Esophagus muscularis mucosa (tissue), 4 donors: ENCODE measurements around the gene DIAPH1. TPM values are rescaled to one million over a fixed set of nuclear protein-coding genes. Genes with fewer than 3 reads are reported as not detected.

Experiments used
- DNase-seq: peaks from one replicate; pipeline ENCODE4 v3.0.0-alpha.2; 2017; ENCODE audit errors: extremely low spot score
- H3K27ac ChIP-seq, 4 donors: fragments of 200-600 bp; sonication (generic); replicated peaks in 1 of 4; 1 replicate in 3 of 4; 2 replicates in 1 of 4; pipeline ENCODE4 v1.5.1; 2016 to 2019; ENCODE audit warnings: mild to moderate bottlenecking in 1 of 4
- H3K27me3 ChIP-seq, 4 donors: fragments of 200-600 bp; sonication (generic); one replicate each; pipeline versions ENCODE4 v1.5.1 to v1.6.0; 2016 to 2019
- H3K36me3 ChIP-seq, 4 donors: fragments of 200-600 bp; sonication (generic); one replicate each; pipeline ENCODE4 v1.5.1; 2016 to 2019
- H3K4me1 ChIP-seq, 4 donors: fragments of 200-600 bp; sonication (generic); one replicate each; pipeline ENCODE4 v1.5.1; 2016 to 2019
- H3K4me3 ChIP-seq, 4 donors: fragments of 200-600 bp; sonication (generic); 1 replicate in 2 of 4; 2 replicates in 2 of 4; pipeline ENCODE4 v1.5.1; 2016 to 2019; ENCODE audit warnings: mild to moderate bottlenecking in 4 of 4, moderate library complexity in 1 of 4
- H3K9me3 ChIP-seq, 4 donors: fragments of 200-600 bp; sonication (generic); 1 replicate in 3 of 4; 2 replicates in 1 of 4; pipeline ENCODE4 v1.5.1; 2016 to 2019
- EP300 ChIP-seq: sonication (generic); formaldehyde crosslinking; IDR thresholded peaks from one replicate; pipeline ENCODE4 v1.6.1; 2017; ENCODE audit warnings: antibody characterized with exemption
- POLR2A ChIP-seq: fragments of 450-650 bp; IDR thresholded peaks from one replicate; pipeline ENCODE4 v1.6.1; 2017; ENCODE audit warnings: antibody characterized with exemption, moderate library complexity, mild to moderate bottlenecking, low read depth
- POLR2AphosphoS5 ChIP-seq, 2 donors: sonication (generic); formaldehyde crosslinking; IDR thresholded peaks; one replicate each; pipeline ENCODE4 v1.6.1; 2017; ENCODE audit warnings: antibody characterized with exemption in 2 of 2
- WGBS: methylation state at CpG from one replicate; pipeline ENCODE4 v1.1.5; 2018; 5-methylcytosine and 5-hydroxymethylcytosine counted together
- intact Hi-C: fragments of 100-400 bp; cut with DNase I; formaldehyde crosslinking; loops from one replicate; pipeline ENCODE4 v1.15.1; 2023
- total RNA-seq, 4 donors: library from RNA; depleted of rRNA; stranded (reverse); fragments of >200 nt; gene quantifications; one replicate each; pipeline versions ENCODE4 v1.1.0 to v1.2.1, GENCODE V29; 2016
- TF ChIP-seq, protein P1 (sequence below), 3 experiments: fragments of 200-600 bp in 2 of 3; fragments of 450-650 bp in 1 of 3; sonication (generic) in 2 of 3; IDR thresholded peaks; one replicate each; pipeline ENCODE4 v1.5.1; 2017 to 2019; ENCODE audit warnings: antibody characterized with exemption in 3 of 3, mild to moderate bottlenecking in 2 of 3, moderate library complexity in 1 of 3

DIAPH1 gene
- total RNA-seq, 4 donors from 2014 or later = 34.1 to 53.0 (median 45.9) TPM

DNA sequence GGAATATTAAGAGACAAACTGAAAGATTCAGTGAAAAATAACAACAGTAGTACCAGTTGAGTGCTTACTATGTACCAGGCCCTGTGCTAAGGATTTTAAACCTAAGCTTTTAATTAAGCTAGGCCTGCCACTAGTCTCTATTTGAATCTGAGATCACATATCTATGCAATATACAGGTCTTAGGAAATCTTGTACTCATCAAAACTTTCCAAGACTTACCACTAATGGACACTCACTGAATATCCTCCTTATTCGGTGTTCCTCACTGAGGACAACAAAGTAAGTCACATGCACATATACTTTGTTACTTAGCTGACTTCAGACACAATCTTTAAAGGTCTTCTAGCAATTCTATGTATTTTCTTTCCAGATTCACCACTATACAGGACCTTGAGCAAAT, 32.6 kb downstream of the DIAPH1 start:
- no peak for DNase-seq
- no peaks in the 10 kb centered on the region for H3K4me1 ChIP-seq
- H3K27me3 ChIP-seq = no peaks in the 10 kb centered on the region
- no peaks in the 10 kb centered on the region for H3K9me3 ChIP-seq
- no peak for TF ChIP-seq POLR2AphosphoS5 (IDR thresholded peaks at IDR 0.05)
- no peak overlapping the region for H3K27ac ChIP-seq
- WGBS = 96% methylated on average over 1 of the region's 1 CpG
- intact Hi-C loops = no loop called here
- peaks cover 32 to 63% (median 55%) of the 10 kb centered on the region in 4 donors for H3K36me3 ChIP-seq
- no peak overlapping the region for H3K4me3 ChIP-seq

DNA sequence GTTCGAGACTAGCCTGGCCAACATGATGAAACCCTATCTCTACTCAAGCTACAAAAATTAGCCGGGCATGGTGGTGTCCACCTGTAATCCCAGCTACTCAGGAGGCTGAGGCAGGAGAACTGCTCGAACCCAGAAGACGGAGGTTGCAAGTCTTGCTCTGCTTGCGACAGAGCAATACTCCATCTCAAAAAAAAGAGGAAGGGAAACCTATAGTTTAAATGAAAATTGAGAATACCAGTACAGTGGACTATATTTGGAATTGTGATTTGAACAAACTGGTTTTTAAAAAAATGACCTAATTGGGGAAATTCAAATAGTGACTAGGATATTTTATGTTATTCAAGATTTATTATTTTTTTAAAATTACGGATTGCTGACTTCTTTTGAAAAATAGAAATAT, 33.2 kb downstream of the DIAPH1 start:
- Histone ChIP-seq H3K9me3 (no peaks in the 10 kb centered on the region), H3K36me3 (peaks cover 35 to 70% (median 62%) of the 10 kb centered on the region in 4 donors), H3K27ac (no peak overlapping the region), H3K4me3 (no peak overlapping the region), H3K4me1 (no peaks in the 10 kb centered on the region), H3K27me3 (no peaks in the 10 kb centered on the region)
- intact Hi-C loops = no loop called here
- WGBS = 92% methylated on average over 6 of the region's 6 CpGs
- no peak for TF ChIP-seq POLR2AphosphoS5 (IDR thresholded peaks at IDR 0.05)
- no peak for TF ChIP-seq POLR2A
- TF ChIP-seq, protein P1, sequence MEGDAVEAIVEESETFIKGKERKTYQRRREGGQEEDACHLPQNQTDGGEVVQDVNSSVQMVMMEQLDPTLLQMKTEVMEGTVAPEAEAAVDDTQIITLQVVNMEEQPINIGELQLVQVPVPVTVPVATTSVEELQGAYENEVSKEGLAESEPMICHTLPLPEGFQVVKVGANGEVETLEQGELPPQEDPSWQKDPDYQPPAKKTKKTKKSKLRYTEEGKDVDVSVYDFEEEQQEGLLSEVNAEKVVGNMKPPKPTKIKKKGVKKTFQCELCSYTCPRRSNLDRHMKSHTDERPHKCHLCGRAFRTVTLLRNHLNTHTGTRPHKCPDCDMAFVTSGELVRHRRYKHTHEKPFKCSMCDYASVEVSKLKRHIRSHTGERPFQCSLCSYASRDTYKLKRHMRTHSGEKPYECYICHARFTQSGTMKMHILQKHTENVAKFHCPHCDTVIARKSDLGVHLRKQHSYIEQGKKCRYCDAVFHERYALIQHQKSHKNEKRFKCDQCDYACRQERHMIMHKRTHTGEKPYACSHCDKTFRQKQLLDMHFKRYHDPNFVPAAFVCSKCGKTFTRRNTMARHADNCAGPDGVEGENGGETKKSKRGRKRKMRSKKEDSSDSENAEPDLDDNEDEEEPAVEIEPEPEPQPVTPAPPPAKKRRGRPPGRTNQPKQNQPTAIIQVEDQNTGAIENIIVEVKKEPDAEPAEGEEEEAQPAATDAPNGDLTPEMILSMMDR (IDR thresholded peaks at IDR 0.05) = no peak
- TF ChIP-seq EP300 = no peak
- no peak for DNase-seq

DNA sequence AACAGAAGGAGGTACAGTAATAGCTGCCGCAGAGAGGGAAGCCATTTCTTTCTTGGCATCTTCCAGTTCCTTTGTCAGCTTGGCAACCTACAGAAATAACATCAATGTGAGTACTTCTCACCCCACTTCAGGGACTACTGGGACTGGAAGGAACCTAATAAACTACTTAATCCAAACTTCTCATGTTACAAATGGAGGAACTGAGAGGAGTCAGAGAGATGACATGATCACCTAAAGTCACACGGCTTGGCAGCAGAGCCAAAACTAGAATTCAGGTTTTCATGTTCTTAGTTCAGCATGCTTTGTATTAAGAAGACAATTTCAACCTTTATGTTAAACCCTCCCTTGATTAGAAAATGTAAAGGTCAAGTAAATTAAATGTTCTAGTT, 44.7 kb downstream of the DIAPH1 start:
- DNase-seq = no peak
- 67% methylated on average over 2 of the region's 2 CpGs for WGBS
- Histone ChIP-seq H3K36me3 (peaks cover 63 to 100% (median 96%) of the 10 kb centered on the region in 4 donors), H3K9me3 (no peaks in the 10 kb centered on the region), H3K4me1 (no peaks in the 10 kb centered on the region), H3K27me3 (no peaks in the 10 kb centered on the region), H3K4me3 (no peak overlapping the region), H3K27ac (no peak overlapping the region)
- no peak for TF ChIP-seq POLR2A
- TF ChIP-seq EP300 = no peak
- no peak for TF ChIP-seq POLR2AphosphoS5 (IDR thresholded peaks at IDR 0.05)
- TF ChIP-seq, protein P1 (IDR thresholded peaks at IDR 0.05) = no peak
- intact Hi-C loops = no loop called here

DNA sequence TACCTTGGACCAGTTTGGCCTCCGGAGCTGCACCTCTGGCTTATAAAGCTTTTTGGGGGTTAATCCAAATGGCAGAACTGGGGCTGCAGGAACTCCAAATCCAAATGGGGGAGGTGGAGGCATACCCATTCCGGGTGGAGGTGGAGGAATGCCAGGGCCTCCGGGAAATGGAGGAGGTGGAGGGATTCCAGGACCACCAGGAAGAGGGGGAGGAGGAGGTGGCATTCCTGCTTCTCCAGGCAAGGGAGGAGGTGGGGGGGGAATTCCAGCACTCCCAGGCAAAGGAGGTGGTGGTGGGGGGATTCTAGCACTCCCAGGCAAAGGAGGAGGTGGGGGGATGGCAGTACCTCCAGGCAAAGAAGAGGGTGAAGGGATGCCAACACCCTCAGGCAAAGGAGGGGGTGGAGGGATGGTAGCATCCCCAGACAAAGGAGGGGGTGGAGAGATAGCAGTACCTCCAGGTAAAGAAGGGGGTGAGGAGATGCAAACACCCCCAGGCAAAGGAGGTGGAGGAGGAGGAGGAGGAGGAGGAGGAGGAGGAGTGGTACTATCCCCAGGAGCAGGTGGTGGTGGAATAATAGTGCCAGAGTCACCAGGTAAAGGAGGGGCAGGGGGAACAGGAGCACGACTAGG, 45.2 kb downstream of the DIAPH1 start:
- Histone ChIP-seq H3K4me1 (no peaks in the 10 kb centered on the region), H3K27me3 (no peaks in the 10 kb centered on the region), H3K36me3 (peaks cover 62 to 100% (median 93%) of the 10 kb centered on the region in 4 donors), H3K9me3 (no peaks in the 10 kb centered on the region), H3K27ac (no peak overlapping the region), H3K4me3 (no peak overlapping the region)
- no peak for TF ChIP-seq EP300
- TF ChIP-seq, protein P1 (IDR thresholded peaks at IDR 0.05) = no peak
- no peak for TF ChIP-seq POLR2A
- no peak for TF ChIP-seq POLR2AphosphoS5 (IDR thresholded peaks at IDR 0.05)
- WGBS = 74% methylated on average over 4 of the region's 4 CpGs
- intact Hi-C loops = no loop called here
- DNase-seq = no peak

DNA sequence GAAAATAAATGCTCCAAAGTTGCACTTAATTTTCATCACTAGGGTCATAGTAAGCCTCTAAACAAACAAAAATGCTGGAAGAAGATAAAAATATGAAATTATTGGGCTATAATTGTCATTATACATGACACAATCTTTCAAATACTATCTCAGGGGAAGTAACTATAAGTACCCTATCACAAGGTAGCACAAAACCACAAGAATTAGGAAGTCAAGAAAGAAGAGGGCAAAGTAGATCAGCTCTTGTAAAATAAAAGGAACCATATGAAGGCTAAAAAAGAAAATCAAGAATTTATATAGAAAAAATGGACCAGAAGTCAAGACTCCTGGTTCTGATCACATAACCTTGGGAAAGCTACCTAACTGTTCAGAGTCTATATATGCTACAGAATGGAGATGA, 48.1 kb downstream of the DIAPH1 start:
- Histone ChIP-seq H3K27ac (no peak overlapping the region), H3K4me3 (no peak overlapping the region), H3K27me3 (no peaks in the 10 kb centered on the region), H3K36me3 (peaks cover 37 to 96% (median 67%) of the 10 kb centered on the region in 4 donors), H3K9me3 (no peaks in the 10 kb centered on the region), H3K4me1 (peaks cover 0 to 4% (median 0%) of the 10 kb centered on the region in 4 donors)
- no peak for TF ChIP-seq EP300
- no peak for TF ChIP-seq POLR2A
- TF ChIP-seq, protein P1 (IDR thresholded peaks at IDR 0.05) = no peak
- TF ChIP-seq POLR2AphosphoS5 (IDR thresholded peaks at IDR 0.05) = no peak
- intact Hi-C loops = no loop called here
- no peak for DNase-seq
